K562 (cell line): ENCODE results near the gene AZU1. TPM values are rescaled to one million over a fixed set of nuclear protein-coding genes. Genes with fewer than 3 reads are reported as not detected.
A peak's percentile ranks its signal among the peaks of the same experiment; 100 is the strongest.

Experiments
- ARHGAP35 ChIP-seq: fragments of 450-650 bp; IDR thresholded peaks from 2 replicates; pipeline ENCODE4 v1.6.1; 2018; ENCODE audit not compliant: partially characterized antibody
- BHLHE40 ChIP-seq: IDR thresholded peaks from 2 replicates; pipeline ENCODE4 v1.6.1; 2011; ENCODE audit warnings: low read length, improper control_type of control experiment
- CEBPZ ChIP-seq: fragments of 150-350 bp; IDR thresholded peaks from 2 replicates; pipeline ENCODE4 v1.6.1; 2014; ENCODE audit warnings: low read depth, mild to moderate bottlenecking, low read length, borderline replicate concordance
- FIP1L1 ChIP-seq: fragments of 200-400 bp; formaldehyde crosslinking; IDR thresholded peaks from 2 replicates; pipeline ENCODE4 v1.6.1; 2018; ENCODE audit warnings: mild to moderate bottlenecking, low read depth, low read length; ENCODE audit not compliant: poor library complexity, severe bottlenecking
- GMEB1 ChIP-seq: fragments of 250-450 bp; sonication (Bioruptor Pico); IDR thresholded peaks from 2 replicates; pipeline ENCODE4 v1.4.0; 2020; ENCODE audit warnings: mild to moderate bottlenecking
- HDAC8 ChIP-seq: fragments of 450-650 bp; IDR thresholded peaks from 2 replicates; pipeline ENCODE4 v1.6.1; 2016; ENCODE audit warnings: mild to moderate bottlenecking, missing genetic modification characterization, moderate library complexity, missing compliant biosample characterization
- PHF8 ChIP-seq: fragments of 200-600 bp; sonication (generic); IDR thresholded peaks from 2 replicates; pipeline ENCODE4 v1.6.1; 2012; ENCODE audit warnings: mixed run types, mild to moderate bottlenecking, inconsistent platforms, low read length, moderate library complexity, borderline replicate concordance
- RAD21 ChIP-seq, 2 experiments: fragments of 250-450 bp in 1 of 2; fragments of 450-650 bp in 1 of 2; sonication (Bioruptor Pico) in 1 of 2; formaldehyde crosslinking in 1 of 2; IDR thresholded peaks in 1 of 2; conservative IDR thresholded peaks in 1 of 2; 2 replicates each; pipeline versions ENCODE4 v1.4.0 to v1.8.0; 2020 to 2022; ENCODE audit warnings: mild to moderate bottlenecking in 2 of 2, moderate library complexity in 1 of 2
- RERE ChIP-seq: sonication (generic); formaldehyde crosslinking; IDR thresholded peaks from 2 replicates; pipeline ENCODE4 v1.8.0; 2023; ENCODE audit warnings: missing genetic modification reagents, mild to moderate bottlenecking, borderline replicate concordance
- SRSF9 ChIP-seq: fragments of 200-400 bp; formaldehyde crosslinking; IDR thresholded peaks from 2 replicates; pipeline ENCODE4 v1.6.1; 2017; ENCODE audit warnings: low read depth, low read length, borderline replicate concordance
- ZBTB49 ChIP-seq: sonication (generic); formaldehyde crosslinking; IDR thresholded peaks from 2 replicates; pipeline ENCODE4 v1.8.0; 2022; ENCODE audit warnings: missing genetic modification reagents, mild to moderate bottlenecking, borderline replicate concordance
- ZKSCAN3 ChIP-seq: fragments of 250-450 bp; sonication (Bioruptor Pico); IDR thresholded peaks from 2 replicates; pipeline ENCODE4 v1.4.0; 2020
- ZNF699 ChIP-seq: fragments of 250-450 bp; sonication (Bioruptor Pico); IDR thresholded peaks from 2 replicates; pipeline ENCODE4 v1.8.0; 2021; ENCODE audit warnings: mild to moderate bottlenecking, moderate library complexity; ENCODE audit not compliant: insufficient replicate concordance
- polyA plus RNA-seq, 8 experiments: library from polyadenylated mRNA; depleted of rRNA in 4 of 8; stranded (reverse) in 5 of 8; unstranded in 3 of 8; fragments of >200 nt; fragmentation: Nextera tagmentation in 2 of 8; fragmentation: Illumina TruSeq in 1 of 8; extraction: Ambion mirVana in 2 of 8; extraction: Trizol in 1 of 8; gene quantifications; 2 replicates each; pipeline versions ENCODE4 v1.2.1 to v1.2.3, GENCODE V29; 2011 to 2014; ENCODE audit warnings: inconsistent platforms in 1 of 8, missing spikeins in 1 of 8
- total RNA-seq, 7 experiments: library from RNA; depleted of rRNA in 6 of 7; stranded (reverse); fragments of >200 nt in 6 of 7; fragmentation: Illumina TruSeq in 2 of 7; extraction: Trizol in 2 of 7; gene quantifications; 2 replicates each; pipeline versions ENCODE4 v1.2.1 to v1.2.3, GENCODE V29; 2011 to 2021; ENCODE audit warnings: low replicate concordance in 1 of 7

AZU1 gene
- total and polyA plus RNA-seq, 9 of the 15 experiments (the other 6 are each of a cell fraction or from before 2014, with no cell fraction given) = 0.29 to 1.9 (median 0.59) TPM; not detected in 3

- TF ChIP-seq ARHGAP35 = no peak
- no peak for TF ChIP-seq RAD21 (CRISPR knock-in tag; conservative IDR thresholded peaks at IDR 0.05 in 1 of 2, IDR thresholded peaks at IDR 0.05 in 1 of 2)
- peak; percentile 54; the same call in 1 of the 2 replicates for TF ChIP-seq PHF8
- no peak for TF ChIP-seq BHLHE40
- no peak for TF ChIP-seq RERE (CRISPR knock-in tag)
- no peak for TF ChIP-seq CEBPZ
- TF ChIP-seq ZBTB49 (CRISPR knock-in tag) = no peak
- TF ChIP-seq ZKSCAN3 (CRISPR knock-in tag) = no peak
- no peak for TF ChIP-seq FIP1L1
- no peak for TF ChIP-seq GMEB1 (CRISPR knock-in tag)
- TF ChIP-seq SRSF9 = no peak
- no peak for TF ChIP-seq ZNF699 (CRISPR knock-in tag)
- TF ChIP-seq HDAC8 (tag) = no peak
Measured at GRCh38 chr19:821231-821824, 6.3 kb upstream of the AZU1 start (continued).
